Stimulated activated CD8-positive, alpha-beta memory T cell treated with anti-CD3 and anti-CD28 coated beads, Interleukin-2, amount 100 ng/mL, for 1 hour (primary cell): Measurements from ENCODE around the gene ZNF362.

Experiments
- DNase-seq, 2 donors: peaks; one replicate each; pipeline ENCODE4 v3.0.0-alpha.2; 2020; ENCODE audit warnings: low read depth in 2 of 2

The ZNF362 gene

DNA sequence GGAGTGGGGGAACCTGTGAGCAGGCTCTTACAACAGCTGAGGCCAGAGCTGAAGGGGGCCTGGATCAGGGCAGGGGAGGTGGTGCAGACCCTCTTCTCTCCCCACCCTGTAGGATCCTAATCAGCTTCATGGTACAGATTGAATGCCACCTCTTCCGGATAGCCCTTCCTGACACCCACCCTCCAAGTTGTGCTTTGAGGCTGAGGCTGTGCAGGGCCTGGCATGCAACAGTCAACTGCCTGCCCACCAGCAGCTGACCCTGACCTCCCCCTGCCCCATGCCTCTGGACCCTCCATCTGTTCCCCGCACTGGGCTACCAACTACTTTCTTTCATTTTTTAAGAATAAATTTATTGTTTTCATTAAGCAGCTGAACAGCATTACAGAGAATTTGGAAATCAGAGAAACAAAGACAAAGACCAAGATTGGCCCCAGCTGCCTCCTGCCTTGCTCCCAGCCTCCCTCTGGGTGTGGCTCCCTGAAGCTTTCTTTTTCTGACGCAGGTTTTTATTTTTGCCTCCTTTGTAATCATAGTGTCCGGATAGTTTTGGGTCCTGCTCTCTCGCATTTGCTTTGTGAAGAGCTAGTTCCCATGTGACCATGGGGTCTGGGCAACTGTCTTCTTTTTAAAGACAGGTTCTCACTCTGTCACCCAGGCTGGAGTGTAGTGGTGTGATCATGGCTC is 12.8 kb downstream of the ZNF362 start:
- DNase-seq = no peak

GRCh38 chr1:33269621-33270020 is 13.3 kb downstream of the ZNF362 start:
- no peak for DNase-seq

DNA sequence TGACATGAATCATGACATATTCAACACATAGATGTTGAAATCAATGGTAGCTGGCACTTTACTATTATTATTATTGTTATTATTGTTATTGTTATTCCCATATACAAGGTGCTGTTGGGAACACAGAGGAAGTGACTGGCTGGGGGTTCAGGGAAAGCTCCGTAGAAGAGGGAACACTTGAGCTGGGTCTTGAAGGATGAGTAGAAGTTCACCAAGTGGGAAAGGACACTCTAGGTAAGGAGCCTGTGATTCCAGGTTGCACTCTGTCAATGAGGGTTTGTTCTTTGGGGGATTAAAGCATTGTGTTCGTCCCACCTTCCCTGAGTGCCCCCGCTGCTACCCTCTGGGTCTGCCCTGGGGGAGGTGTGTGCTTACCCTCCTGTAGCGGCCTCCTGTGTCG is 14.1 kb downstream of the ZNF362 start:
- no peak for DNase-seq

DNA sequence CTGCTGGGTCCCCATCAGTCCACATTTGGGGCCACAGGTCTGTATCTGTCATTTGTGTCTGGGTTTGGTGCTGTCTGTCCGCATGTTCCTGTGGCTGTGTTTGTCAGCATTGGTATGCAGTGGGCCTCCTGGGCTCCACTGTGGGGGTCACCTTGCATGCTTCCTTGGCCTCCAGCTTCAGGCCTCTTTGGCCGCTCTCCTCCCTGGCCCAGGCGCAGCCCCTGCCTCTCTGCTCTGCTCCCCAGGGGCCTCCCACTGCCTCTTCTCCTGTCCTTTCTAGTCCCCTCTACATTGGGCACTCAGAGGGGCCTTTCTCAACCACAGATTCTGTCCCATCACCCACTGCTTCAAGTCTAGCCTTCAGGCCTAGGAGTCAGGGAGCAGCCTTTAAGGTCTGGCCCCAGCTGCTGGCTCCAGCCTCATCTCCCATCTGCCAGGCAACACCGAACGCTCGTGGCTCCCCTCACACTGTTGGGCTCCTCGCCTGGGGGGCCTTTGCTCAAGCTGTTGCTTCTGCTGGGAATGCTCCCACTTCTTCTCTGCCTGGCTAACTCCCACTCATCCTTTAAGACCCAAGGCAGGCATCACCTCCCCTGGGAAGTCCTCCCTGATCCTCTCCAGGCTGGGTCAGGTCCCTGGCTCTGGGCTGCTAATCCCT is 14.6 kb downstream of the ZNF362 start:
- no peak for DNase-seq

DNA sequence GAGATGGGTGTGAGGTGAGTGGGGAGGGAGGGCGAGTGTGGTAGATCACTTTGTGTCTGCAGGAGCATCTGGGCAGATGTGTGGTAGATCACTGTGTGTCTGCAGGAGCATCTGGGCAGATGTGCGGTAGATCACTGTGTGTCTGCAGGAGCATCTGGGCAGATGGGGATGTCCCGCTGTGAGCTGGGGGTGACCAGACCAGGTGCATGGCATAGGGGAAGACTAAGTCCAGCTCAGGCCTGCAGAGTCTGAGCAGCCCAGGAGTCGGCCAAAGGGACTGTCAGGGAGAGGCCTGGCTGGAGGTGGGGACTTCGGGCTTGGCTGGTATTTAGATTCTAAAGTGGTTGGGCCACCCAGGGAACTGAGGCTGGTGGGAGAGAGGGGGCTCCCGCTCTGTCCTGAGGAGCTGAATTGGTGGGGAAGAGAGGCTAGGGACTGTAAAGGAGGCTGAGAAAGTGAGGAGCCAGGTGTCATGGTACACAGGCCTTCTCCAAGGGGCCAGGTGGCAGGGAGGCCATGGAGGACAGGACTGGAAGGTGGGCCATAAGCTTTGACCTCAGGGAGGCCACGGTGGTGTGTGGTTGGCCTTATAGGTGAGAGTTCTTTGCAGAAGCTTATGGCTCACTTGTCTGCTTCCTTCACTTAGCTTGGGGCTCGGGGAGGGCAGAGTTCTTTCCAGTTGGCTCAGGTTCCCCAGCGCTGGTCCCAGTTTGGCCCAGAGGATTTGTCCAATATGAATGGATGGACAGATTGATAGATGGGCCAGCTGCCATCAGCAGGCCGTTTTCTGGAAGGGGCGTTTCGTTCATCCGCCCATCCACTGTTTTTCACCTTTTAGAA is 15.6 kb downstream of the ZNF362 start:
- DNase-seq = no peak

- no peak for DNase-seq
Measured at GRCh38 chr1:33272509-33272908, 16.2 kb downstream of the ZNF362 start.

GRCh38 chr1:33272930-33273329 is 16.6 kb downstream of the ZNF362 start:
- no peak for DNase-seq

- no peak for DNase-seq
Measured at GRCh38 chr1:33273406-33273805, 17.1 kb downstream of the ZNF362 start.

DNA sequence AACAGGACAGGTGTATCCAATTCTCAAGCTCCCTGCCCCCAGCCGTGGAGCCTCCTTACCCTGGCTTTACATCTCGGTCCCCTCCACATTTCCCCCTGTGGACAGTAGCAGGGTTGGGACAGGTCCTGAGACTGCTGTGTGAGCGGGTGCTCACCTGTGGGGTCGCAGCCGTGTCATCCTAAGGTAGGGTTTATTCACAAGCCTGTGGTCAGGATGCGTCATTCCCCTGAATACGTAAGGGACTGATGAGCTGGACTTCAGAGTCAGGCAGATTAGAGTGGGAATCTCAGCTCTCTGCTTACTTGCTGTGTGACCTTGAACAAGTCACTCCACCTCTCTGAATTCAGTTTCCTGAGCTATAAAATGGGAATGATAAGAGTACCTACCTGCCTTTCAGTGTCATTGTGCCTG is 17.7 kb downstream of the ZNF362 start:
- no peak for DNase-seq

GRCh38 chr1:33274446-33274845 is 18.2 kb downstream of the ZNF362 start:
- no peak for DNase-seq

GRCh38 chr1:33275195-33275594 is 18.9 kb downstream of the ZNF362 start:
- no peak for DNase-seq

DNA sequence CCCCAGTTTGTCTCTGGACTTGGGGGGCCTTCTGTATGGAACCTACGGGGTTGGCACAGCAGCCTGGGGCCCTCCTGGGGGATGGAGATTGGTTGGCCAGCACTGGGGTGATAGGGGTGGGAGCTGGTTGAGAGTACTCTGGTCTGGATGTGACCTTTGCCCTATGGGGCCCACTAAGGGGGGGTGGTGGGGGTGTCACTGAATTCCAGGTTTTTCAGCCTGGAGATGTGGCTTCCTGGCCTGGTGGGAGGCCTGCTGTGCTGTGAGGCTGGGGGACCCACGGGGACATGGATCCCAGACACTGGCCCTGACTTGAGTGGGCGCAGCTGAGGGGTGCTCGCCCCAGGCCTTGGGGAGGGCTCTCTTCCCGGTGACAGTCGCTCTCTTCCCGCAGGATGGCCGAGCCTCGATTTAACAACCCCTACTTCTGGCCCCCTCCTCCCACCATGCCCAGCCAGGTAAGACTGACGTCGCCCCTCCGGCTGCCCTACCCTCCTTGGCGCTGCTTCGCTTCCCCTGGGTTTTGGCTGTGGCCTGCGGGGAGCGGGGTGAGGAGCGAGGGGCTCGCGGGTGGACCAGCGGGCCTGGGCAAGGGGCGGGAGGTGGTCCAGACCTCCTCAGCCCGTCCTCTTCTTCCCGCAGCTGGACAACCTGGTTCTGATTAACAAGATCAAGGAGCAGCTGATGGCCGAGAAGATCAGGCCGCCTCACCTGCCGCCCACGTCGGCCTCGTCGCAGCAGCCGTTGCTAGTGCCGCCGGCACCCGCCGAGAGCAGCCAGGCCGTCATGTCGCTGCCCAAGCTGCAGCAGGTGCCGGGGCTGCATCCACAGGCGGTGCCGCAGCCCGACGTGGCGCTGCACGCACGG is 19.6 kb downstream of the ZNF362 start:
- no peak for DNase-seq

- DNase-seq = no peak
Measured at GRCh38 chr1:33276573-33277298, 20.4 kb downstream of the ZNF362 start.

DNA sequence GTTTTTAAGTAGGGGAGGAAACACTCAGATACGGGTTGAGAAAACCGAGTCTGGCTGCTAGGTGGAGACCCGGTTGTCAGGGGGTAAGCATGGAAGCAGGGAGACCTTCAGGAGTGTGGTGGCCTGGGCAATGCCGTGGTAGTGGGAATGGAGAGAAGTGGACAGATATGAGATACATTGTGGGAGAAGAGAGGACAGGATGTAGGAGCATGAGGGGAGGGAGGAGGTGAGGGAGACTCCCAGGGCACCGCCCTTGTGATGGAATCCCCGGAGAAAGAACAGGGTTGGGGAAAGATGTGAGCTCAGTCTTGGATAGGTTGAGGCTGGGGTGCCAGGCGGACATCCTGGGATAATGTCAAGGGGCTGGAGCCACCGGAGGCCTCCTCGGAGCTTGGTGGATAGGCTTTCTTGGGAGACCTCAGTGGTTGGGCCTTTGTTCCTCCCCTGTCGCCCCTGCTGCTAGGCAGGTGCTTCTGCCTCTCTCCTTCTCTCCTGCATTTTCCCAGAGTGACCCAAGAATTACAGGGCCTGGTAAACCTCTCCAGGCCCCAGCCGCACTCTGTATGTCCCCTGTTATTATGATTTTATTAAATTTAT is 21.3 kb downstream of the ZNF362 start:
- DNase-seq = no peak

DNA sequence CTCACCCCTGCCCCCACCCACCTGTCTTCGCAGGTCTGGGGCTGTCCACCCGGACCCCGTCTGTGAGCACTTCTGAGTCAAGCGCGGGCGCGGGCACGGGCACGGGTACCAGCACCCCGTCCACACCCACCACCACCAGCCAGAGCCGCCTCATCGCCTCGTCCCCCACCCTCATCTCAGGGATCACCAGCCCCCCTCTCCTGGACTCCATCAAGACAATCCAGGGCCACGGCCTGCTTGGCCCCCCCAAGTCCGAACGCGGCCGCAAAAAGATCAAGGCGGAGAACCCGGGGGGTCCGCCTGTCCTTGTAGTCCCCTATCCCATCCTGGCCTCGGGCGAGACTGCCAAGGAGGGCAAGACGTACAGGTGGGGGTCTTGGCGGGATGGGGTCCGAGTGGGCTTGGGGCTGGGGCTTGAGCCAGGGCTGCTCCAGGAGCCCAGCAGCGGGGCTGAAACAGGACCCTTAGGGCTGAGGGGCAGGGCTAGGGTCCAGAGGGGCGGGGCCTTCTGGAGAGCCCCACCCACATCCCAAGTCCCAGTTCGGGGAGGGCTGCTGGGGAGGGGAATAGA is 23.9 kb downstream of the ZNF362 start:
- DNase-seq = no peak

DNA sequence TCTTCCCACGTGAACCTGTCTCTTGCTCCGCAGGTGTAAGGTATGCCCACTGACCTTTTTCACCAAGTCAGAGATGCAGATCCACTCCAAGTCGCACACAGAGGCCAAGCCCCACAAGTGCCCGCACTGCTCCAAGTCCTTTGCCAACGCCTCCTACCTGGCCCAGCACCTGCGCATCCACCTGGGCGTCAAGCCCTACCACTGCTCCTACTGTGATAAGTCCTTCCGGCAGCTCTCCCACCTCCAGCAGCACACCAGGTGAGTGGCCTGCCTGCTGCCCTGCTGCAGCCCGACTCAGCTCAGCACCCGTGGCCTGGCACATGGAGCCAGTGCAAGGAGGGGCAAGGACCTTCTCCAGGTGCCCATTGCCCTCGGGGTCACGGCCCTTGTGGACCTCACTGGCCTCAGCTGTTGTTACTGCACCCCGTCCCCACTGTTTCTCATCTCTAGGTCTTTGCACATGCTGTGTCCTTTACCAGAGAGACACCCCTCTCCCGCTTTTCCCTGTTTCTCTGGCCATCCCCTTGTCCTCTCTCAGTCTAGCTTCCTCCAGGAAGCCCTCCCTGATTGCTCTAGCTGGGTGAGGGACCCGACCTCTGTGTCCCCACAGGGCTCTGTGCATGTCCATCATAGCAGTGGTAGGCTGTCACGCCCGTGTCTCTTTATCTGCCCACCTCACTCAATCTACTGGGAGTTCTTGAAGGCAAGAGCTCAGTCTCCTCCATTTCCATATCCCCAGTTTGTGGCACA is 25.4 kb downstream of the ZNF362 start:
- no peak for DNase-seq

DNA sequence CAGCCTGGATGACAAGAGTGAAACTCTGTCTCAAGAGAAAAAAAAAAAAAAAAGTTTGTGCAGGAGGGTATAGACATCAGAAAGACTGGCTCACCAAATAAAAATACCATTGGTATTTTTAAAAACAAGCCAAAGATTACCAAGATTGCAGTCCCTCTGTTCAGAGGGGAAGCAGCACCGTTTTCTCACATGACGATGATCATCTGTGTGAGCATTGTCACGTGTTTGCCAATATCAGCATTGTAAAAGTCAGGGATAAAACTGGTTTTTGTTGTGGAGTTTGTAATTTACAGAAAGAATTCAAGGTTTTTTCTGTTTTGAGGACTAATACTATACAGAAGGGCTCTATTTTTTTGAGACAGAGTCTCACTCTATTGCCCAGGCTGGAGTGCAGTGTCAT is 26.5 kb downstream of the ZNF362 start:
- no peak for DNase-seq

GRCh38 chr1:33284049-33284448 is 27.8 kb downstream of the ZNF362 start:
- no peak for DNase-seq

DNA sequence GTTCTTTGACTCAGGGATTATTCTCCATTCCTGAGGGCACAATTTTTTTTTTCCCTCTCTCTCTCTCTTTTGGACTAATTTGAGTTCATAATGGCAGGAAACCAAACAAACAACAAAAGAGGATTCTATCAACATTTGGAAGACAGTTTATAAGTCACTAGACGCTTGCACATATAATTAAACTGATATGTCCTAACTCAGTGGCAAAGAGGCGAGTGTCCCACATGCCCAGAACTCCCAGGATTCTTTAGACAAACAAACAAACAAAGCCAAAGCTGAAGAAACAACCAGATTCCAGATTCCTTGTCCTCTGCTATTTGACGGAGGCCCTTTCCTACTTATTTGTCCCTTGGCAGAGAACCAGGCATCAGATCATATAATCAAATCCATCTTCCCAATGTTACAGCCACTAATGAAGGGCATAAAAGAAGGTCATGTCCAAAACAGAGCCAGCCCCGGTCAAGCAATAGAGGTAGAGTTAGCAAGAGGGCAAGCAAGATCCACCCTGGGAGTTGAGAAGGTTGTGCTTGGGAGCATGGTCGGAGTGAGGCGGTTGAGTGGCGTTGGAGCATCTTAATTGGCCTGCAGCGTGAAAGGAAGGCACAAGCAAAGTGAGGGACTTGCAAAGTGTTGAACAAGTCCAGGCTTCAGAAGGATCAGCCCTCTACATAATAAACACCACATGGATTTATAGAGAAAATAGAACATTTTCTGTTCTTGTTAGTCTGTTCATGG is 30.3 kb downstream of the ZNF362 start:
- DNase-seq = no peak
